SK-N-SH (cell line): ENCODE data around the gene TRPV6.

Experiments used
- FOXM1 ChIP-seq: IDR thresholded peaks from 2 replicates; pipeline ENCODE4 v1.4.0; 2012; ENCODE audit warnings: low read depth, mild to moderate bottlenecking
- MXI1 ChIP-seq: IDR thresholded peaks from 2 replicates; pipeline ENCODE4 v1.6.1; 2012; ENCODE audit warnings: mild to moderate bottlenecking, low read depth, low read length, improper control_type of control experiment
- POLR2AphosphoS5 ChIP-seq: IDR thresholded peaks from 2 replicates; pipeline ENCODE4 v1.6.1; 2012; ENCODE audit warnings: low read depth, low read length
- RAD21 ChIP-seq: IDR thresholded peaks from 2 replicates; pipeline ENCODE4 v1.6.1; 2012; ENCODE audit warnings: mild to moderate bottlenecking, low read length
- RFX5 ChIP-seq: IDR thresholded peaks from 2 replicates; pipeline ENCODE4 v1.6.1; 2012; ENCODE audit warnings: mild to moderate bottlenecking, improper control_type of control experiment, low read length
- SMC3 ChIP-seq: IDR thresholded peaks from 2 replicates; pipeline ENCODE4 v1.6.1; 2012; ENCODE audit warnings: low read depth, low read length, improper control_type of control experiment
- TAF1 ChIP-seq: IDR thresholded peaks from 2 replicates; pipeline ENCODE4 v1.6.1; 2012; ENCODE audit warnings: low read depth, mild to moderate bottlenecking, low read length, moderate library complexity, borderline replicate concordance
- TF ChIP-seq, protein P1 (sequence below): fragments of 200-600 bp; sonication (generic); IDR thresholded peaks from 2 replicates; pipeline ENCODE4 v1.6.1; 2017; ENCODE audit warnings: antibody characterized with exemption, mild to moderate bottlenecking, moderate library complexity
- TF ChIP-seq, protein P2 (sequence below): IDR thresholded peaks from 2 replicates; pipeline ENCODE4 v1.4.0; 2012; ENCODE audit warnings: low read depth, borderline replicate concordance

DNA sequence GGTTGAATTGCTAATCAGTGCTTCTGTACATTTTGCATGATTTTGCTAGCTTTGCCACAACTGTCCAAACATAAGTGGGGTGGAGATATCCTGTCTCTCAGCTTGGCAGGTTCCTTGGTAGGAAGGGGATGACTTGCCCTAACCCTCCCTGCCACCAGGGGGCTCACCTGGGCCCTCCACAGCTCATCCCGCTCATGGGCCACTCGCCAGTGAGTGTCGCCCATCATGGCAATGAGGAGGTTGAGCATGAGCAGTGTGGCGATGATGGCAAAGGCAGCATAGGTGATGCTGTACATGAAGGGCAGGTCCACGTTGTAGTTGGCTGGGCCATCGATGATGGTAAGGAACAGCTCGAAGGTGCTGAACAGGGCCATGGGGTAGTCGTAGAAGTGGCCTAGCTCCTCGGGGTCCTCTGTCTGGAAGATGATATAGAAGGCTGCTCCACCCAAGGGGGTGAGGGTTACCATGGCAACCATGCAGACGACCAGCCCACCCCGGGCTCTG is 12.2 kb downstream of the TRPV6 start:
- no peak for TF ChIP-seq FOXM1
- TF ChIP-seq SMC3 = no peak
- TF ChIP-seq TAF1 = no peak
- TF ChIP-seq RAD21 = no peak
- TF ChIP-seq RFX5 = no peak
- TF ChIP-seq, protein P1, sequence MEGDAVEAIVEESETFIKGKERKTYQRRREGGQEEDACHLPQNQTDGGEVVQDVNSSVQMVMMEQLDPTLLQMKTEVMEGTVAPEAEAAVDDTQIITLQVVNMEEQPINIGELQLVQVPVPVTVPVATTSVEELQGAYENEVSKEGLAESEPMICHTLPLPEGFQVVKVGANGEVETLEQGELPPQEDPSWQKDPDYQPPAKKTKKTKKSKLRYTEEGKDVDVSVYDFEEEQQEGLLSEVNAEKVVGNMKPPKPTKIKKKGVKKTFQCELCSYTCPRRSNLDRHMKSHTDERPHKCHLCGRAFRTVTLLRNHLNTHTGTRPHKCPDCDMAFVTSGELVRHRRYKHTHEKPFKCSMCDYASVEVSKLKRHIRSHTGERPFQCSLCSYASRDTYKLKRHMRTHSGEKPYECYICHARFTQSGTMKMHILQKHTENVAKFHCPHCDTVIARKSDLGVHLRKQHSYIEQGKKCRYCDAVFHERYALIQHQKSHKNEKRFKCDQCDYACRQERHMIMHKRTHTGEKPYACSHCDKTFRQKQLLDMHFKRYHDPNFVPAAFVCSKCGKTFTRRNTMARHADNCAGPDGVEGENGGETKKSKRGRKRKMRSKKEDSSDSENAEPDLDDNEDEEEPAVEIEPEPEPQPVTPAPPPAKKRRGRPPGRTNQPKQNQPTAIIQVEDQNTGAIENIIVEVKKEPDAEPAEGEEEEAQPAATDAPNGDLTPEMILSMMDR = peak; percentile 61
- TF ChIP-seq MXI1 = no peak
- TF ChIP-seq, protein P2, sequence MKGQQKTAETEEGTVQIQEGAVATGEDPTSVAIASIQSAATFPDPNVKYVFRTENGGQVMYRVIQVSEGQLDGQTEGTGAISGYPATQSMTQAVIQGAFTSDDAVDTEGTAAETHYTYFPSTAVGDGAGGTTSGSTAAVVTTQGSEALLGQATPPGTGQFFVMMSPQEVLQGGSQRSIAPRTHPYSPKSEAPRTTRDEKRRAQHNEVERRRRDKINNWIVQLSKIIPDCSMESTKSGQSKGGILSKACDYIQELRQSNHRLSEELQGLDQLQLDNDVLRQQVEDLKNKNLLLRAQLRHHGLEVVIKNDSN = no peak
- no peak for TF ChIP-seq POLR2AphosphoS5
